HG03521 (cell line): ENCODE measurements around the gene GPC6.

Source experiments
- ATAC-seq: cut with Tn5 transposase; IDR thresholded peaks from one replicate; pipeline ENCODE4 v1.9.1; 2021; ENCODE audit warnings: mild to moderate bottlenecking, moderate library complexity; ENCODE audit not compliant: unreplicated experiment

GPC6 gene

GRCh38 chr13:94218951-94219350 is 992.3 kb downstream of the GPC6 start:
- no peak for ATAC-seq

DNA sequence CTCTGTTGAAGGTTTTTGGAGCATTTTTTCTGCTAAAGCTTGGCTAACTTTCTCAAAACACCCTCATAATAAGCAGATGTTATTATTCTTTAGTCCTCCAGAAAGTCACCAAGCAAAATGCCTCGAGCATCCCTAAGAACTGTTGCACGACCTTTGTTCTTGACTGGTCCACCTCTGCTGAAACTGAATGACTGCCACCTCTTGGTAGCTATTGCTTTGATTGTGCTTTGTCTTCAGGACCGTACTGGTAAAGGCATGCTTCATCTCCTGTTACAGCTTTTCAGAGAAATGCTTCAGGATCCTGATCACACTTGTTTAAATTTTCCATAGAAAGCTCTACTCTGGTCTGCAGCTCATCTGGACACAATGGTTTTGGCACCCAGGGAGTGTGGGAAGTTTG is 998.1 kb downstream of the GPC6 start:
- ATAC-seq, result no peak

GRCh38 chr13:94227255-94227879 is 1000.8 kb downstream of the GPC6 start:
- no peak for ATAC-seq

DNA sequence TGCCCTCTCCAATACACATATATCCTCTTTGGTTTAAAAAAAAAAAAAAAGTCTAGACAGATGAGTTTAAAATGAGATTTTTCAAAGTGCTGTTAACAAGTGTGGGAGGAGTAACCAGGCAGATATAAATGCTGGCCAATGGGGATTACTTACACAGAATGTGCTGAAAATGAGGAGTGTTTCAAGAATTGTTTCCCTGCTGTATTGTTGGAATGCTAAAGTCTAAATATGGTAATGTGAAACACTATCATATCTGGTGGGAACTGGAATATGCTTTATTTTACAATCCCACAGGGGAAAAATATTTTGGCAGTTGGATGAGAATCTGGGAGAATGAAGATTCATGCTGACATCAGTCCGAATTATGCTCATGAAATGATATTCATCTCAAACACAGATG is 1002.2 kb downstream of the GPC6 start:
- no peak for ATAC-seq

GRCh38 chr13:94232161-94232950 is 1005.7 kb downstream of the GPC6 start:
- ATAC-seq, result no peak

DNA sequence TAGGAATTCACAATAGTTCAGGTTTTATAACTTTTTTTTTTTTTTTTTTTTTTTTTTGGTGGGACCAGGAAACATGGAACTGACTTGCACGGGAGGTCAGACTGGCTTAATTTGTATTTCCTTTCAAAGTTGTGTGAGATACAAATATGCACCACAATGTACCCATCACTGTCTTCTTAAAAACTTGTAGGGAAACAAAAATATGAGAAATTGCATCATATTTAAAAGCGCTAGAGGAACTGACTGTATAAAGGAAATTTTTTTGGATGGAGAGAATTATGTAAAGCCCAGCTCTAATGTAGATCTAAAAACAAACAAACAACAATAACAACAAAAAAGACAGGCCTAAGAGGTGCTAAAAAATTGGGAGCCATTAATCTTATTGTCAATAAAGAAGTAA is 1006.3 kb downstream of the GPC6 start:
- no peak for ATAC-seq

- no peak for ATAC-seq
Measured at GRCh38 chr13:94233401-94233800, 1006.8 kb downstream of the GPC6 start.

DNA sequence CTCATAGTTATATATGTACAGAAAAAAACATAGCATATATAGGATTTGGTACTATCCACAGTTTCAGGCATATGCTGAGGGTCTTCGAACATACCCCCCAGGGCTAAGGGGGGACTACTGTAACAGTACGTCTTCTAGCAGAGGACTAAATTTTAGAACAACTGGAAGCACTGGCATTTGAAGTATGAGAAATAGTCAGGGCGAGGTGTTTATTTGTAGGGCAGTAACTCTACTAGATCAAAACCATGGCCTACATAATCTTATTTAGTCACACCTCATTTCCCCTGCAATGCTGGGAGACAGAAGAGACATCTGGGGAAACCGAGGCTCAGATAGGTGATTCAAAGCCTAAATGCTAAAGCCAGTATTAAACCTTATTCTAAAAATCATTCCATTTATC is 1007.2 kb downstream of the GPC6 start:
- ATAC-seq, result no peak

GRCh38 chr13:94234738-94235137 is 1008.1 kb downstream of the GPC6 start:
- no peak for ATAC-seq

DNA sequence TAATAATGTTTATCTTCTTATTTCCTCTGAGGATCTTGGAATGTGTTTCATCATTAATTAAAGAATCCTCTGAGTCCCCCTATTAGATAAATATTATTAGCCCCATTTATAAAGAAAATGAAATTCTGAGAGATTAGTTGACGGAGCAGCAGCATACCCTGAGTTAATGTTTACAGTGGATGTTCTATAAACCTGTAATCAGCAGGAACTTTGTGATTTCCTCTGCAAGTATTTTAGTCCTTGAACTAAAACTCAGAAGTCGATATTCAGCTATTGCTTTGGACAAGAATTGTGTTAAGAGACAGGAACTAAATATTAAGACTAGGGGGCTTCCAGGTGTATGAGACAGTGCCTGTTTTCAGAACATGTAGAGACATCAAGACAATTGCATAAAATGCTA is 1009.5 kb downstream of the GPC6 start:
- ATAC-seq, result no peak

- no peak for ATAC-seq
Measured at GRCh38 chr13:94236872-94237271, 1010.3 kb downstream of the GPC6 start.

GRCh38 chr13:94239135-94239534 is 1012.5 kb downstream of the GPC6 start:
- no peak for ATAC-seq

GRCh38 chr13:94242554-94242953 is 1015.9 kb downstream of the GPC6 start:
- no peak for ATAC-seq

DNA sequence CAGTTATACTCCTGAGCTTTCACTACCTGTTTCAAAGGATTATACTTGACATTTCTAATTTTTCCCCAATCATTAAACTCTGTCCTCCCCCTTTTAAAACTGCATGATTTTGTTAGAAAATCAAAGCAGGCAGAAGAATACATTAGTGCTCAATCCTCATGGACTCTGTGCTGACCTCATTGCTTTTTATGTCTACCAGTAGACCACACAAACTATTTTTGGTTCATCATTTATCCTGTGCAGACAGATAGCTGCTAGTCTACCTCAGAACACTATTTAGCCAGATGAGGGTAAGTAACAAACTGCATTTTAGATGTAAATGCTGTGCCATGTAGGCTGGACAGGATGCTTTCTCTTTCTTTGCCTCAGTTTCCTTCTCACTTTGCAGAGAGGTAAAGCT is 1016.9 kb downstream of the GPC6 start:
- ATAC-seq, result no peak

DNA sequence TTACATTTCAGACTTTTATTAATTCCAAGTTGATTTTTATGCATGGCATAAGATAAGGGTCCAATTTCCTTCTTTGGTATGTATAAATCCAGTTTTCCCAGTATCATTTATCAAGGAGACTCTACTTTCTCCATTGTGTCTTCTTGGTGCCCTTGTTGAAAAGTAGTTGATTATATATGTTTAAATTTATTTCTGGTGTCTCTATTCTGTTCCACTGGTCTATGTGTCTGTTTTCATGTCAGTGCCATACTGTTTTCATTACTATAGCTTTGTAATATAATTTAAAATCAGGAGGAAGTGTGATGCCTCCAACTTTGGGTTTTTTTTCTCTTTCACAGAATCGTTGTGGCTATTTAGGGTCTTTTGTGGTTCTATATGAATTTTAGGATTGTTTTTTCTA is 1019.9 kb downstream of the GPC6 start:
- no peak for ATAC-seq

GRCh38 chr13:94247890-94248289 is 1021.3 kb downstream of the GPC6 start:
- ATAC-seq, result no peak

DNA sequence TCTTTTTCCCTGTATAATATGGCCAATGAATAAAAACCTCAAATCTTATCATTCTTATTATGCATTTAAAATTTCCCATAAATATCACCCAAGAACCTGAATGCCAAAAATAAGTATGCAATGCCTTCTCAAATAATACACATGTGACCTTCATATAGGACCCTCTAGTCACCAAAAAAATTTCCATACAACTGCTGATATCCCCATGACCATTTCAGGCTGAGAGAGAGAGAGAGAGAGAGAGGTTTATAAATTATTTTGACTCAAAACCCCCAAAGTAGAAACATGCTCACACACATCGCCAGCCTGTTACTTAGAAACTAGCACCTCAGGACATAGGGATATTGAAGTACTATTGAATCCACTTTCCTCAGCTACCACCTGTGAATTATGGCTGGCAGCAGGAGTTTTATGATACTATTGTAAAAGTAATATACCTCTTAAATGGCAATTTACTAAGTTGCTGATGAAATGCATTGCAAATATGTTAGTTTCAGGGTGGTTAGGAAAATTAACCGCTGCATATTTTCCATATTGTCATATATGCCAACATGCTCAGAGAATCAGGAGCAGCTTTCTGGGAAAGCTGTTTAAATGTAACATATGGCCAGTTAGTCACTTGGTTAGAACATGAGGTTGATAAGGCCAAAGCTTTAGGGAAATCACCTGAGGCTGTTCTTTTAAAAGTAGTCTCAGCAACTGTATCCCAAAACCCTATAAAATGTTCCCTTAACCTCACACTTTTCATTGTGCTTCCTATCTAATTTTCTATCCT is 1022.0 kb downstream of the GPC6 start:
- ATAC-seq, result no peak

GRCh38 chr13:94249512-94249911 is 1022.9 kb downstream of the GPC6 start:
- no peak for ATAC-seq

DNA sequence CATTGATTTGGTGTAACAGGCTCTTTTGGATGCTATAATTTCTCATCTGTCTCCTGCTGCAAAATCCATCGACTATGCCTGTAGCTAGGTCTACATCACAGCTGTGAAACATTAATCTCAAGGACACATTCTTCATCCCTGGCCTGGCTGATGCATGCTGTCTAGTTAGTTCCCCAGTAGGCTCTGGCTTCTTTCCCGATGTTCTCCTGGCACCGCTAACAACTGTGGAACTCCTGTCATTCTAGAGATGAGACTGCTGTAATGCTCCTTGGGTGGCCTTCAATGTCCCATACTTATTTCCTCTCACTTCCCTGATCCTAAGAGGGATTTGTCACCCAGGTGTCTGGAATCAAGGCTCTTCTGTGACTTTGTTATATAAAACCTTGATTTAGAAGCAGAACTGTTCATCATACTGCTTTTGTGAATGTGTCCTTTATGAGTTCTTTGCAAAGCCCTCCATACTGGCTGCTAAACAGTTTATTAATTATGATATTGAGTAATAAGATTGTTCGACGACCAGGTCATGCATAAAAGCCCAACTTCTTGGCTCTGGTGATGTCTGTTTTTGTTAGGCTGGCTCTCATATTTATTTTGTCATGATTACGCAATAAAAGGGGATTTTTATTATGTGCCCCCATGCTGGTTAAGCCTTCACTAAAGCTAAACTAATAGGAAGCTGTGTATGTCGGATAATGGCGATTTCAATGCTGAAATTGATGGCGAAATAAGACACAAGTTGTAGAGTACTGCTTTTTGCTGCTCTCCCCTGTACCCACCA is 1025.4 kb downstream of the GPC6 start:
- ATAC-seq, result no peak

GRCh38 chr13:94254737-94255136 is 1028.1 kb downstream of the GPC6 start:
- ATAC-seq, result no peak

DNA sequence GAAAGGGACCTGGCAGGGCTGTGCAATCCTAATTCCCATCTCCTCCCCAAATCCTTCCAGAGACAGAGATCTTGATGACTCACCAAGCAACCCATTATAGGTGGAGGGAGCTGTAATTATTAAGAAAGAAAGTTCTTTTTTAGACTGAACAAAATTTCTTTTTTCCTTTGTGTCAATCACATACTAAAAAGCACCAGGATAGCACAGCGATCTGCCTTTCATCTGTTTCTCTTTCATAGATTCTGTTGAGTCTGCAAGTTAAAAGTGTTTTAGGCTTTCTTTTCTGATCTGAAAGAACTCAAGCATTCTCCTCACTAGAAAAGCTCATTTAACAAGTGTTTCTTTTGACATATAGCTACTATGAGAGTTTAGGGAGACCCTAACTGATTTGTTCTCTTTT is 1030.1 kb downstream of the GPC6 start:
- ATAC-seq, result no peak
